GM12878 (cell line): ENCODE data around the gene MLXIPL. TPM values are rescaled to one million over a fixed set of nuclear protein-coding genes. Genes with fewer than 3 reads are reported as not detected.

Experiments used
- ATAC-seq: fragments of 200-7000 bp; cut with Tn5 transposase; 3 replicates; pipeline ENCODE4 v1.9.1; 2020; ENCODE audit warnings: mild to moderate bottlenecking, moderate library complexity
- BruUV-seq: library from RNA; stranded (reverse); fragments of 400-500 nt; replicated peaks from 2 replicates; lab custom pipeline; 2021; lab: Mats Ljungman, UMichigan
- CTCF ChIA-PET: fragments of 300-600 bp; sonication (Branson Sonifier 250); formaldehyde crosslinking; extraction: SDS; loops from one replicate; lab custom pipeline; 2021; ENCODE audit warnings: inconsistent platforms; lab: Yijun Ruan, JAX
- POLR2A ChIA-PET: fragments of 350-600 bp; formaldehyde crosslinking; extraction: SDS; loops from one replicate; lab custom pipeline; 2021; ENCODE audit warnings: inconsistent platforms; lab: Charles Lee
- RAD21 ChIA-PET: fragments of 300-600 bp; sonication (Branson Sonifier 250); formaldehyde crosslinking; loops from one replicate; lab custom pipeline; 2023; ENCODE audit warnings: antibody characterized with exemption; ENCODE audit not compliant: unreplicated experiment; lab: Charles Lee
- SMC1A ChIA-PET: fragments of 300-600 bp; sonication (Branson Sonifier 250); formaldehyde crosslinking; loops from one replicate; lab custom pipeline; 2023; ENCODE audit not compliant: unreplicated experiment, uncharacterized antibody; lab: Charles Lee
- DNase-seq: peaks from one replicate; pipeline ENCODE4 v3.0.0-alpha.2; 2011; ENCODE audit warnings: low read depth, low spot score
- FAIRE-seq: peaks from 3 replicates; lab custom pipeline; 2011; peaks lifted over from hg19 to GRCh38; lab: Jason Lieb, UNC
- H2AFZ ChIP-seq: 2 replicates; pipeline ENCODE4 v1.6.0; 2011; ENCODE audit warnings: low read depth, low read length, control low read depth; ENCODE audit not compliant: control insufficient read depth
- H3K27ac ChIP-seq: 2 replicates; pipeline ENCODE4 v1.5.1; 2011; ENCODE audit warnings: control low read depth; ENCODE audit not compliant: control insufficient read depth, insufficient read depth
- H3K27me3 ChIP-seq, 2 experiments: replicated peaks in 1 of 2; 2 replicates each; pipeline versions ENCODE4 v1.6.0 to v1.6.1; 2011; ENCODE audit warnings: low read length in 1 of 2; ENCODE audit not compliant: control insufficient read depth in 2 of 2, insufficient read depth in 2 of 2
- H3K36me3 ChIP-seq, 2 experiments: 2 replicates each; pipeline ENCODE4 v1.5.1; 2011; ENCODE audit warnings: low read length in 1 of 2; ENCODE audit not compliant: control insufficient read depth in 2 of 2, insufficient read depth in 2 of 2
- H3K4me1 ChIP-seq: 2 replicates; pipeline ENCODE4 v1.6.1; 2011; ENCODE audit warnings: mild to moderate bottlenecking, low read length, moderate library complexity, mixed read lengths; ENCODE audit not compliant: control insufficient read depth, insufficient read depth
- H3K4me2 ChIP-seq: 2 replicates; pipeline ENCODE4 v1.6.0; 2011; ENCODE audit warnings: control low read depth; ENCODE audit not compliant: control insufficient read depth, insufficient read depth
- H3K4me3 ChIP-seq: fragments of 200-600 bp; sonication (generic); 2 replicates; pipeline ENCODE4 v1.5.1; 2016
- H3K79me2 ChIP-seq: 2 replicates; pipeline ENCODE4 v1.6.0; 2011; ENCODE audit warnings: low read length; ENCODE audit not compliant: control insufficient read depth, insufficient read depth
- H3K9ac ChIP-seq: 2 replicates; pipeline ENCODE4 v1.8.0; 2011; ENCODE audit warnings: low read length, control low read depth, mixed read lengths; ENCODE audit not compliant: control insufficient read depth, insufficient read depth
- H3K9me3 ChIP-seq: replicated peaks from 3 replicates; pipeline ENCODE4 v1.5.1; 2011; ENCODE audit warnings: mild to moderate bottlenecking, low read length; ENCODE audit not compliant: control insufficient read depth, insufficient read depth
- H4K20me1 ChIP-seq: 2 replicates; pipeline ENCODE4 v1.6.0; 2011; ENCODE audit not compliant: control insufficient read depth, insufficient read depth
- CHD1 ChIP-seq: IDR thresholded peaks from 2 replicates; pipeline ENCODE4 v1.6.1; 2012; ENCODE audit warnings: low read depth, low read length, improper control_type of control experiment
- MLLT1 ChIP-seq: fragments of 450-650 bp; IDR thresholded peaks from 2 replicates; pipeline ENCODE4 v1.6.1; 2016; ENCODE audit warnings: mild to moderate bottlenecking
- NFIC ChIP-seq: IDR thresholded peaks from 2 replicates; pipeline ENCODE4 v1.6.1; 2012; ENCODE audit warnings: low read depth, mild to moderate bottlenecking, inconsistent platforms, low read length, moderate library complexity
- NKRF ChIP-seq: fragments of 450-650 bp; conservative IDR thresholded peaks from 2 replicates; pipeline ENCODE4 v1.6.1; 2017; ENCODE audit warnings: mild to moderate bottlenecking, moderate library complexity
- POU2F2 ChIP-seq: IDR thresholded peaks from 3 replicates; pipeline ENCODE4 v1.6.1; 2011; ENCODE audit warnings: low read depth, mild to moderate bottlenecking, low read length, borderline replicate concordance
- SP1 ChIP-seq: IDR thresholded peaks from one replicate; pipeline ENCODE4 v1.6.1; 2011; ENCODE audit warnings: low read depth, low read length
- TCF3 ChIP-seq: IDR thresholded peaks from 2 replicates; pipeline ENCODE4 v1.6.1; 2012; ENCODE audit warnings: low read depth, mild to moderate bottlenecking, low read length, borderline replicate concordance; ENCODE audit not compliant: insufficient read depth
- ZNF24 ChIP-seq: fragments of 450-650 bp; IDR thresholded peaks from 2 replicates; pipeline ENCODE4 v1.6.1; 2017; ENCODE audit warnings: antibody characterized with exemption, mild to moderate bottlenecking
- WGBS: methylation state at CpG from one replicate; pipeline ENCODE4 v1.1.6; 2016; ENCODE audit warnings: low lambda C conversion rate; ENCODE audit not compliant: insufficient replicate concordance, insufficient coverage; ENCODE audit errors: missing lambda C conversion rate; 5-methylcytosine and 5-hydroxymethylcytosine counted together
- in situ Hi-C: fragments of 300-500 bp; cut with MboI; formaldehyde crosslinking; loops from 9 replicates; pipeline ENCODE4 v1.14.3; 2018; ENCODE audit warnings: mixed read lengths
- intact Hi-C: fragments of 100-400 bp; cut with micrococcal nuclease; formaldehyde crosslinking; loops from one replicate; pipeline ENCODE4 v1.14.2; 2022; ENCODE audit not compliant: unreplicated experiment
- polyA plus RNA-seq, 11 experiments: library from polyadenylated mRNA; depleted of rRNA in 4 of 11; unstranded in 6 of 11; stranded (reverse) in 5 of 11; fragments of >200 nt; fragmentation: Nextera tagmentation in 4 of 11; fragmentation: Illumina TruSeq in 1 of 11; extraction: Ambion mirVana in 4 of 11; extraction: Trizol in 1 of 11; gene quantifications; 1 replicate in 1 of 11; 2 replicates in 10 of 11; pipeline versions ENCODE4 v1.2.1 to v1.2.3, GENCODE V29; 2011 to 2016; ENCODE audit warnings: inconsistent platforms in 2 of 11, missing spikeins in 2 of 11, low read depth in 1 of 11
- total RNA-seq, 4 experiments: library from RNA; depleted of rRNA in 3 of 4; stranded (reverse); fragments of >200 nt in 3 of 4; fragmentation: Illumina TruSeq in 1 of 4; extraction: Trizol in 1 of 4; gene quantifications; 2 replicates each; pipeline versions ENCODE4 v1.2.1 to v1.2.3, GENCODE V29; 2013 to 2021
- TF ChIP-seq, protein P1 (sequence below): IDR thresholded peaks from 2 replicates; pipeline ENCODE4 v1.6.1; 2011; ENCODE audit warnings: mild to moderate bottlenecking, low read depth, low read length, moderate library complexity; ENCODE audit not compliant: insufficient replicate concordance

The MLXIPL gene
- total and polyA plus RNA-seq, 10 of the 15 experiments (the other 5 are each of a cell fraction or from before 2014, with no cell fraction given), result 0.21 TPM; not detected in 9

DNA sequence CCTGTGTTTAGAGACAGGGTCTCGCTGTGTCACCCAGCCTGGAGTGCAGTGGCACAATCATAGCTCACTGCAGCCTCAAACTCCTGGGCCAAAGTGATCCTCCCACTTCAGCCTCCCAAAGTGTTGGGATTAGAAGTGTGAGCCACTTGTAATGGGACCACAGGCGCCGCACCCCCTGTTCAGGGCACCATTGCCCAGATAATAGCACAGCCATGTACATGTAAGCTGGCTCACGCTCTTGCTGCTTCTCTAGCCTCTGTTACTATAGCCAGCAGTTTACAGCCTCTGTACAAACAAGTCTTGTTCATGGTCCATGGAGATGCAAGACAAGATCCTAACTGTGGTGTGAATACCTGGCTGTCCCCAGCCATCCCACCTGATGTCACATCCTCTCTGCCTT, 4.2 kb upstream of the MLXIPL start:
- intact Hi-C loops, result loop anchor here (5.0 kb wide), 2 partner anchors 39 to 99 kb away; partner anchors contain the start of gene VPS37D
- Histone ChIP-seq H3K36me3 (no peaks in the 10 kb centered on the region), H3K4me3 (no peak overlapping the region), H3K9me3 (no peaks in the 10 kb centered on the region), H3K4me1 (no peaks in the 10 kb centered on the region), H3K27me3 (peaks cover 0 to 2% of the 10 kb centered on the region in 2 experiments; a peak in 2 of 4 replicates), H4K20me1 (no peaks in the 10 kb centered on the region), H3K79me2 (no peaks in the 10 kb centered on the region), H2AFZ (no peak overlapping the region), H3K4me2 (no peak overlapping the region), H3K9ac (no peak overlapping the region), H3K27ac (no peak overlapping the region)
- DNase-seq, result no peak
- no peak for TF ChIP-seq CHD1
- no peak for TF ChIP-seq SP1
- FAIRE-seq, result no peak
- in situ Hi-C loops, result no loop called here
- 49% methylated on average over 4 of the region's 4 CpGs for WGBS
- no peak for ATAC-seq
- ChIA-PET SMC1A (interaction anchor here (0.9 to 1.5 kb wide), 2 partner anchors 26 to 109 kb away, joined by 3 read pairs; no protein-coding TSS in a partner anchor), POLR2A (no interaction called here), RAD21 (no interaction called here), CTCF (interaction anchor here (1.0 to 1.8 kb wide), 5 partner anchors 16 to 107 kb away, joined by 3 to 5 read pairs (median 3); no protein-coding TSS in a partner anchor)
- no TSS peak for BruUV-seq

- BruUV-seq, result no TSS peak
- ATAC-seq (no peak), DNase-seq (no peak), FAIRE-seq (no peak)
- Histone ChIP-seq H3K27ac (no peak overlapping the region), H3K27me3 (peaks cover 0 to 6% of the 10 kb centered on the region in 2 experiments; a peak in 2 of 4 replicates), H3K36me3 (no peaks in the 10 kb centered on the region), H3K79me2 (no peaks in the 10 kb centered on the region), H2AFZ (no peak overlapping the region), H3K9me3 (no peaks in the 10 kb centered on the region), H3K4me2 (no peak overlapping the region), H3K4me3 (no peak overlapping the region), H3K9ac (no peak overlapping the region), H3K4me1 (no peaks in the 10 kb centered on the region), H4K20me1 (no peaks in the 10 kb centered on the region)
- CTCF ChIA-PET, result interaction anchor here (1.0 kb wide), 1 partner anchor 41 kb away, joined by 3 read pairs; the partner anchor contains the start of gene VPS37D
- WGBS, result 45% methylated on average over 3 of the region's 3 CpGs
- RAD21 ChIA-PET, result no interaction called here
- intact Hi-C loops (loop anchor here (5.0 kb wide), 2 partner anchors 40 to 100 kb away; partner anchors contain the start of gene VPS37D), in situ Hi-C loops (no loop called here)
- SMC1A ChIA-PET, result no interaction called here
- POLR2A ChIA-PET, result no interaction called here
- TF ChIP-seq TCF3 (no peak), POU2F2 (no peak), NKRF (no peak), ZNF24 (no peak), NFIC (no peak), MLLT1 (no peak)
- TF ChIP-seq, protein P1, sequence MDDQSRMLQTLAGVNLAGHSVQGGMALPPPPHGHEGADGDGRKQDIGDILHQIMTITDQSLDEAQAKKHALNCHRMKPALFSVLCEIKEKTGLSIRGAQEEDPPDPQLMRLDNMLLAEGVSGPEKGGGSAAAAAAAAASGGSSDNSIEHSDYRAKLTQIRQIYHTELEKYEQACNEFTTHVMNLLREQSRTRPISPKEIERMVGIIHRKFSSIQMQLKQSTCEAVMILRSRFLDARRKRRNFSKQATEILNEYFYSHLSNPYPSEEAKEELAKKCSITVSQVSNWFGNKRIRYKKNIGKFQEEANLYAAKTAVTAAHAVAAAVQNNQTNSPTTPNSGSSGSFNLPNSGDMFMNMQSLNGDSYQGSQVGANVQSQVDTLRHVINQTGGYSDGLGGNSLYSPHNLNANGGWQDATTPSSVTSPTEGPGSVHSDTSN, result no peak
These were observed 2.5 kb upstream of the MLXIPL start for GRCh38 chr7:73626814-73627213.
